DND-41 (cell line): ENCODE data around the gene NAA20.
"Not testable (repeated sequence)": the region's sequence is repeated elsewhere in the genome, so short reads cannot be mapped to it uniquely, and the experiment has no call there.

Source experiments
- ATAC-seq: fragments of 200-7000 bp; cut with Tn5 transposase; 3 replicates; pipeline ENCODE4 v1.9.1; 2021; ENCODE audit warnings: low read depth; ENCODE audit not compliant: insufficient read depth
- DNase-seq: peaks from one replicate; pipeline ENCODE4 v3.0.0-alpha.2; 2020
- H2AFZ ChIP-seq: 2 replicates; pipeline ENCODE4 v1.6.0; 2012; ENCODE audit warnings: low read depth, low read length
- H3K27ac ChIP-seq: 2 replicates; pipeline ENCODE4 v1.5.1; 2012; ENCODE audit warnings: low read length, inconsistent platforms
- H3K27me3 ChIP-seq: fragments of 200-600 bp; sonication (generic); 2 replicates; pipeline ENCODE4 v1.6.0; 2012; ENCODE audit warnings: low read length, mild to moderate bottlenecking, inconsistent platforms; ENCODE audit not compliant: insufficient read depth, poor library complexity
- H3K36me3 ChIP-seq: 2 replicates; pipeline ENCODE4 v1.5.1; 2012; ENCODE audit warnings: low read length, inconsistent platforms; ENCODE audit not compliant: insufficient read depth
- H3K4me1 ChIP-seq: 2 replicates; pipeline ENCODE4 v1.5.1; 2012; ENCODE audit warnings: mild to moderate bottlenecking, low read length; ENCODE audit not compliant: insufficient read depth
- H3K4me2 ChIP-seq: 2 replicates; pipeline ENCODE4 v1.6.0; 2012; ENCODE audit warnings: mild to moderate bottlenecking, moderate library complexity, low read length, inconsistent platforms; ENCODE audit not compliant: insufficient read depth
- H3K4me3 ChIP-seq, 2 experiments: fragments of 200-600 bp in 1 of 2; shearing (Covaris generic) in 1 of 2; 2 replicates each; pipeline ENCODE4 v1.5.1; 2012 to 2016; ENCODE audit warnings: inconsistent platforms in 2 of 2, low read length in 2 of 2, mild to moderate bottlenecking in 2 of 2, low read depth in 1 of 2, moderate library complexity in 1 of 2
- H3K79me2 ChIP-seq: 2 replicates; pipeline ENCODE4 v1.6.0; 2012; ENCODE audit warnings: low read length, inconsistent platforms; ENCODE audit not compliant: insufficient read depth
- H3K9ac ChIP-seq: 2 replicates; pipeline ENCODE4 v1.6.0; 2012; ENCODE audit warnings: low read depth, mild to moderate bottlenecking, inconsistent platforms, low read length, moderate library complexity
- H3K9me3 ChIP-seq: 2 replicates; pipeline ENCODE4 v1.5.1; 2012; ENCODE audit warnings: low read length, moderate library complexity, mild to moderate bottlenecking, inconsistent platforms; ENCODE audit not compliant: insufficient read depth, severe bottlenecking
- H4K20me1 ChIP-seq: 2 replicates; pipeline ENCODE4 v1.6.0; 2012; ENCODE audit warnings: low read length; ENCODE audit not compliant: insufficient read depth
- EZH2 ChIP-seq: IDR thresholded peaks from 3 replicates; pipeline ENCODE4 v1.6.1; 2012; ENCODE audit warnings: borderline replicate concordance, low read depth, mild to moderate bottlenecking, moderate library complexity, low read length, inconsistent platforms; ENCODE audit not compliant: severe bottlenecking
- TF ChIP-seq, protein P1 (sequence below): IDR thresholded peaks from 2 replicates; pipeline ENCODE4 v1.5.1; 2012; ENCODE audit warnings: borderline replicate concordance, low read length, moderate library complexity, mild to moderate bottlenecking; ENCODE audit not compliant: poor library complexity, severe bottlenecking; ENCODE audit errors: extremely low read depth

The NAA20 gene

DNA sequence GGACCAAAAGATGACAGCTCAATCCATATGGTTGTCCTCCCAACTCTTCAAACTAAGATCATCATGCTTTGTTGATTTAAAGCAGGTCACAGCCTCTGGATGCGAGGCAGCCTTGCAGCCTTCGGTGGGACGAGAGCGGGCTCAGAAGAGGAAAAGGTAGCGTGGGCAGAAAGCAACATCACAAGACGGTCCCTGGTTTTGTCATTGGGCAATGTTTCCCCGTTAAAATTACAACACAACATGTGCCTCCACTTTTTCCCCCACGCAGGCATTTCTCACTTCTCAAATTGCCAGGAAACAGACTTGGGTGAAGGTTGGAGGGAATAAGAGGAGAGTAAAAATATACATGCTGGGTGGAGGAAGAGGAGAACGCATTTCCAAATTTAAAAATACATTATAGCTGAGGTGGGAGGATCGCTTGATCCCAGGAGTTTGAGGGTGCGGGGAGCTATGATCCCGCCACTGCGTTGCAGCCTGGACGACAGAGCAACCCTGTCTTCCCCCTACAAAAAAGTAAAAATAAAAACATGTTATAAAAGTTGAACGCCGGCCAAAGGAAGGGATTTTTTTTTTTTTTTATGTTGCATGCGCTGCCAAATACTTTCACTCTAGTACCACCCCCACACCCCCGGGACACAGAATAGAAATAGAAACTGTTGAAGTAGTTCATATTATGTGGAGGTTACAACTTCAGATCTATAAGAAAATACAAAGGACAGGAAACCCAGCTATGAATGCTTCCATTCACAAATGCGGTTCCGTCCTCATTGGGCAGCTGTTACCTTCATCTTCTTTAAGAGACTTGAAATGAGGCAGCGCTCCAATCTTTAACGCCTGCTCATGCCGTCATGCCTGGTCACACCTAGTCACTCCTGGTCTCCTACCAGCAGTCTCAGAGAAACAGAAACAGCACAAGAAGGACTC lies 13.9 kb upstream of the NAA20 start:
- Histone ChIP-seq H3K27me3 (peaks cover 13% of the 10 kb centered on the region), H2AFZ (no peak overlapping the region), H3K4me2 (no peak overlapping the region), H3K9ac (no peak overlapping the region), H3K4me1 (no peaks in the 10 kb centered on the region), H3K36me3 (no peaks in the 10 kb centered on the region), H3K9me3 (no peaks in the 10 kb centered on the region), H3K79me2 (no peaks in the 10 kb centered on the region), H4K20me1 (no peaks in the 10 kb centered on the region), H3K27ac (no peak overlapping the region), H3K4me3 (no peak overlapping the region)
- ATAC-seq (no peak), DNase-seq (no peak)
- TF ChIP-seq, protein P1, sequence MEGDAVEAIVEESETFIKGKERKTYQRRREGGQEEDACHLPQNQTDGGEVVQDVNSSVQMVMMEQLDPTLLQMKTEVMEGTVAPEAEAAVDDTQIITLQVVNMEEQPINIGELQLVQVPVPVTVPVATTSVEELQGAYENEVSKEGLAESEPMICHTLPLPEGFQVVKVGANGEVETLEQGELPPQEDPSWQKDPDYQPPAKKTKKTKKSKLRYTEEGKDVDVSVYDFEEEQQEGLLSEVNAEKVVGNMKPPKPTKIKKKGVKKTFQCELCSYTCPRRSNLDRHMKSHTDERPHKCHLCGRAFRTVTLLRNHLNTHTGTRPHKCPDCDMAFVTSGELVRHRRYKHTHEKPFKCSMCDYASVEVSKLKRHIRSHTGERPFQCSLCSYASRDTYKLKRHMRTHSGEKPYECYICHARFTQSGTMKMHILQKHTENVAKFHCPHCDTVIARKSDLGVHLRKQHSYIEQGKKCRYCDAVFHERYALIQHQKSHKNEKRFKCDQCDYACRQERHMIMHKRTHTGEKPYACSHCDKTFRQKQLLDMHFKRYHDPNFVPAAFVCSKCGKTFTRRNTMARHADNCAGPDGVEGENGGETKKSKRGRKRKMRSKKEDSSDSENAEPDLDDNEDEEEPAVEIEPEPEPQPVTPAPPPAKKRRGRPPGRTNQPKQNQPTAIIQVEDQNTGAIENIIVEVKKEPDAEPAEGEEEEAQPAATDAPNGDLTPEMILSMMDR: no peak
- TF ChIP-seq EZH2: no peak

DNA sequence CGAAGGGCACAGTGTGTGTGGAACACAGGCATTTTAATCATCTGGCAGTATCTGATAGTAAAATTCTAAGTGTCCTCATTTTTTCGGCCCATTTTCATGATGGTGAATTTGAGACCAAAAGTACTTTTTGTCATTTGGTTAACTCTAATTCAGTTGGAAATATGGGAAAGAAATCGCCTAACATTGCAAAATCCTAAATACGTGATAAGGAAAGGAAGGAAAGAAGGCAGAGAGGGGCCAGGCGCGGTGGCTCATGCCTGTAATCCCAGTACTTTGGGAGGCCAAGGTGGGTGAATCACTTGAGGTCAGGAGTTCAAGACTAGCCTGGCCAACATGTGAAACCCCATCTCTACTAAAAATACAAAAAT lies 13.2 kb upstream of the NAA20 start:
- not testable (repeated sequence) for H3K9me3 ChIP-seq, H3K4me3 ChIP-seq, H3K36me3 ChIP-seq, H3K27ac ChIP-seq, H3K79me2 ChIP-seq, H3K9ac ChIP-seq, H2AFZ ChIP-seq, H3K4me1 ChIP-seq, ATAC-seq, DNase-seq, H4K20me1 ChIP-seq, H3K4me2 ChIP-seq
- peaks cover 13% of the 10 kb centered on the region for H3K27me3 ChIP-seq

DNA sequence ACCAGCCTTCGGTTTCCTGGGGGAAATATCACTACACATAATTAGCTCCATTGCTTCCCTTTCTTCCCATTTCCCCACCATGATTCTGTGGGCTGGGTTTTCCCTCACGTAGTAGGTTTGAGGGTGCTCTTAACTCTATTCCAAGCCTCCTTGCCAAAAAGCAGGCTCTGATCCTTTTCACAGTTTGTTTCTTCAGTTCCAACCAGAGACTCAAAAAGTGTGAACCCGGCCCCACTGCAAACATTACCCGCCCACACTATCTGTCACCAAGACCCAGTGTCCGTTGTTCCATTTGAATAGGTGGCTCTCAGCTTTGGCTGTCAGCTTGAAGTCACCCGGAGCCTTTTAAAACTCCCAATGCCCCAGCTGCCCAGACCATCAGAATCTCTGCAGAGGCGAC lies 11.8 kb upstream of the NAA20 start:
- no peak for ATAC-seq
- no peak for TF ChIP-seq EZH2
- TF ChIP-seq, protein P1: no peak
- H3K36me3 ChIP-seq: no peaks in the 10 kb centered on the region
- H3K4me1 ChIP-seq: no peaks in the 10 kb centered on the region
- H2AFZ ChIP-seq: no peak overlapping the region
- H4K20me1 ChIP-seq: no peaks in the 10 kb centered on the region
- H3K27ac ChIP-seq: no peak overlapping the region
- peaks cover 17% of the 10 kb centered on the region for H3K27me3 ChIP-seq
- no peak for DNase-seq
- no peaks in the 10 kb centered on the region for H3K79me2 ChIP-seq
- no peaks in the 10 kb centered on the region for H3K9me3 ChIP-seq
- no peak overlapping the region for H3K4me3 ChIP-seq
- no peak overlapping the region for H3K9ac ChIP-seq
- no peak overlapping the region for H3K4me2 ChIP-seq

DNA sequence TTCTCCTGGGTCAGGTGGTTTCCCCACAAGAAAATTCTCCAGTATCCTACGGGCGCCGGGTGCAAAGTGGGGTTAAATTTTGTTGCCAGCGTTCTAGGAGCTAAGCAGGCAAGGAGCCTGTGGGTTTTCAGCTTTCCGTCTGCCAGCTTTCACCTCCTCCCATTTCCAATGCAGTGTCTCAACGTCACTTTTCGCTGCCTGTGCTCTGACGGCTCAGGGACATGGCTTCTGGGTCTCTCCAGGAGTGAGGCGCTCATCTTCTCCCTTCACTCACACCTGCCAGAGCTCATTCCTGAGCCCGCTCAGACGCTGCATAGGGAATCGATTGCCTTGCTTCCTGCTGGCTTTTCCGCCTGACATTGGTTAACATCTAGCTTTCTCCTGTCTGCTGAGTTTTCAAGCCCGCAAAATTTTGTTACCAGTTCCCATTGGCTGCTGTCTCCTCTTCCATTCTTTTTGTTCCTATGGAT lies 7.3 kb upstream of the NAA20 start:
- Histone ChIP-seq H3K9ac (no peak overlapping the region), H3K27me3 (peaks cover 12% of the 10 kb centered on the region), H4K20me1 (no peaks in the 10 kb centered on the region), H3K36me3 (no peaks in the 10 kb centered on the region), H3K4me2 (no peak overlapping the region), H2AFZ (no peak overlapping the region), H3K4me1 (no peaks in the 10 kb centered on the region), H3K27ac (no peak overlapping the region), H3K79me2 (no peaks in the 10 kb centered on the region), H3K4me3 (no peak overlapping the region), H3K9me3 (no peaks in the 10 kb centered on the region)
- DNase-seq: no peak
- no peak for TF ChIP-seq EZH2
- TF ChIP-seq, protein P1: no peak
- ATAC-seq: no peak
